HG03097 (cell line): Measurements from ENCODE around the gene CNGA2.

Source experiments
- ATAC-seq: cut with Tn5 transposase; IDR thresholded peaks from one replicate; pipeline ENCODE4 v1.9.1; 2021; ENCODE audit not compliant: unreplicated experiment, low FRiP score

The CNGA2 gene

DNA sequence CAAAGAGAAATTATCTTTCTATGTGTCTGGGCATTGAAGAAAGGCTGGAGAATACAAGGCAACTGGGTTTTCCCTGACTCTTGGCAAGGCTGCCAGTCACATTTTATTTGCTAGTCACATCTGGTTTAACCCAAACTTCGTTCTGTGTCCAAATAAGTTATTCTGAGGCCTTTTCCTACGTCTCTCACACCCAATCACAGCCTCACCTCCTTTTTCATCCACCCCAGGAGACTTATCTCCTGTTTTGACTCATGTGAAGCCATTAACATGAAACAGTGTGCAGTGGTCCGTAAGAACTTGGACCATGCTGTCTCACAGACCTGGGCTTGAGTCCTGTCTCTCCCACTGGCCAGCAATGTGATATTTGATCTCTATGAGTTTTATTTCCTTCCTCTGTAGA is 59.3 kb downstream of the CNGA2 start:
- no peak for ATAC-seq
